Esophagus squamous epithelium (tissue), 5 donors: ENCODE data around the gene ORMDL3. TPM values are rescaled to one million over a fixed set of nuclear protein-coding genes. Genes with fewer than 3 reads are reported as not detected.

Experiments
- DNase-seq: peaks from one replicate; lab custom pipeline; 2025; lab: John Stamatoyannopoulos, UW
- H3K27ac ChIP-seq, 4 donors: fragments of 200-600 bp; sonication (generic); one replicate each; pipeline ENCODE4 v1.5.1; 2016 to 2019; ENCODE audit warnings: mild to moderate bottlenecking in 1 of 4
- H3K27me3 ChIP-seq, 4 donors: fragments of 200-600 bp; sonication (generic); 1 replicate in 3 of 4; 2 replicates in 1 of 4; pipeline versions ENCODE4 v1.5.1 to v1.6.0; 2017 to 2021; ENCODE audit warnings: antibody characterized with exemption in 1 of 4
- H3K36me3 ChIP-seq, 3 donors: fragments of 200-600 bp; sonication (generic); one replicate each; pipeline ENCODE4 v1.5.1; 2016 to 2019
- H3K4me1 ChIP-seq, 3 donors: fragments of 200-600 bp; sonication (generic); one replicate each; pipeline ENCODE4 v1.5.1; 2017 to 2019
- H3K4me3 ChIP-seq, 4 donors: fragments of 200-600 bp; sonication (generic); 1 replicate in 3 of 4; 2 replicates in 1 of 4; pipeline ENCODE4 v1.5.1; 2016 to 2019; ENCODE audit warnings: mild to moderate bottlenecking in 2 of 4, moderate library complexity in 1 of 4
- H3K9me3 ChIP-seq, 3 donors: fragments of 200-600 bp; sonication (generic); one replicate each; pipeline ENCODE4 v1.5.1; 2016 to 2019
- CTCF ChIP-seq, 6 experiments: fragments of 450-650 bp in 4 of 6; fragments of 200-600 bp in 2 of 6; sonication (generic) in 2 of 6; IDR thresholded peaks; one replicate each; pipeline ENCODE4 v1.5.1; 2016 to 2019; ENCODE audit warnings: antibody characterized with exemption in 6 of 6, mild to moderate bottlenecking in 4 of 6, moderate library complexity in 4 of 6
- POLR2A ChIP-seq, 4 donors: fragments of 450-650 bp; IDR thresholded peaks; one replicate each; pipeline ENCODE4 v1.6.1; 2017; ENCODE audit warnings: antibody characterized with exemption in 4 of 4, mild to moderate bottlenecking in 4 of 4, moderate library complexity in 3 of 4
- WGBS, 2 donors: methylation state at CpG; one replicate each; pipeline ENCODE4 v1.1.5; 2018; 5-methylcytosine and 5-hydroxymethylcytosine counted together
- intact Hi-C: fragments of 100-400 bp; cut with DNase I; formaldehyde crosslinking; loops from one replicate; pipeline ENCODE4 v1.15.0; 2022
- total RNA-seq, 4 donors: library from RNA; depleted of rRNA; stranded (reverse); fragments of >200 nt; gene quantifications; one replicate each; pipeline ENCODE4 v1.1.0, GENCODE V29; 2016
- donor health status: DM: yes; HTN: yes; CAD: no.

Gene ORMDL3
- total RNA-seq, 4 donors from 2014 or later, result 13.6 to 35.2 (median 31.2) TPM

GRCh38 chr17:39966771-39967170 is 39.4 kb upstream of the ORMDL3 start:
- peaks cover 0 to 44% (median 0%) of the 10 kb centered on the region in 4 donors for H3K27me3 ChIP-seq
- intact Hi-C loops, result no loop called here
- DNase-seq, result no peak

GRCh38 chr17:39965017-39965699 is 37.8 kb upstream of the ORMDL3 start:
- whole genome bisulfite sequencing, 2 donors, result 66 to 69% methylated on average over 8 of the region's 8 CpGs
- Histone ChIP-seq H3K27me3 (peaks cover 0 to 32% (median 0%) of the 10 kb centered on the region in 4 donors), H3K4me1 (no peaks in the 10 kb centered on the region), H3K4me3 (no peak overlapping the region), H3K27ac (no peak overlapping the region), H3K9me3 (no peaks in the 10 kb centered on the region), H3K36me3 (no peaks in the 10 kb centered on the region)
- no peak for TF ChIP-seq CTCF (IDR thresholded peaks at IDR 0.05)
- TF ChIP-seq POLR2A (IDR thresholded peaks at IDR 0.05), result no peak
- DNase-seq, result no peak
- intact Hi-C loops, result no loop called here

More at GRCh38 chr17:39966771-39967170, 39.4 kb upstream of the ORMDL3 start:
- H3K9me3 ChIP-seq, result no peaks in the 10 kb centered on the region
- H3K27ac ChIP-seq, result peak overlapping the region in 1 of 4 donors; percentile 44
- TF ChIP-seq CTCF (IDR thresholded peaks at IDR 0.05), result no peak
- no peak for TF ChIP-seq POLR2A (IDR thresholded peaks at IDR 0.05)
- WGBS, 2 donors, result 73 to 82% methylated on average over 5 to 6 of the region's 6 CpGs
- no peaks in the 10 kb centered on the region for H3K4me1 ChIP-seq
- H3K4me3 ChIP-seq, result no peak overlapping the region
- H3K36me3 ChIP-seq, result no peaks in the 10 kb centered on the region

- Histone ChIP-seq H3K4me3 (no peak overlapping the region), H3K27ac (no peak overlapping the region), H3K4me1 (peaks cover 0 to 5% (median 0%) of the 10 kb centered on the region in 3 donors), H3K27me3 (peaks cover 0 to 25% (median 0%) of the 10 kb centered on the region in 4 donors), H3K9me3 (no peaks in the 10 kb centered on the region), H3K36me3 (no peaks in the 10 kb centered on the region)
- 47 to 60% methylated on average over 4 of the region's 6 CpGs for whole genome bisulfite sequencing, 2 donors
- intact Hi-C loops, result no loop called here
- DNase-seq, result no peak
- TF ChIP-seq POLR2A (IDR thresholded peaks at IDR 0.05) (no peak), CTCF (IDR thresholded peaks at IDR 0.05) (no peak)
Observed at GRCh38 chr17:39963829-39964228, 36.4 kb upstream of the ORMDL3 start.

GRCh38 chr17:39962642-39963220 is 35.3 kb upstream of the ORMDL3 start, which contains the start of gene GSDMA:
Gene GSDMA, plus strand, starts transcription at chr17:39963004. Its CDS starts 2,684 bp downstream, at chr17:39965688.
- H3K4me3 ChIP-seq, result no peak within 1 kb of the TSS
- 35% methylated on average over 3 of the region's 6 CpGs; no CpG with 5 or more reads in 1 of the 2 donors for WGBS, 2 donors
- DNase-seq, result no peak
- no peaks in the 10 kb centered on the region for H3K9me3 ChIP-seq
- H3K27ac ChIP-seq, result no peak within 1 kb of the TSS
- H3K27me3 ChIP-seq, result peaks cover 0 to 25% (median 0%) of the 10 kb centered on the region in 4 donors
- H3K4me1 ChIP-seq, result peaks cover 0 to 5% (median 0%) of the 10 kb centered on the region in 3 donors
- intact Hi-C loops, result no loop called here
- H3K36me3 ChIP-seq, result no peaks in the 10 kb centered on the region
- no peak for TF ChIP-seq POLR2A (IDR thresholded peaks at IDR 0.05)
- no peak for TF ChIP-seq CTCF (IDR thresholded peaks at IDR 0.05)

- Histone ChIP-seq H3K36me3 (no peaks in the 10 kb centered on the region), H3K27ac (no peak overlapping the region), H3K27me3 (peaks cover 0 to 22% (median 0%) of the 10 kb centered on the region in 4 donors), H3K4me3 (no peak overlapping the region), H3K9me3 (no peaks in the 10 kb centered on the region), H3K4me1 (peaks cover 0 to 5% (median 0%) of the 10 kb centered on the region in 3 donors)
- no peak for DNase-seq
- TF ChIP-seq CTCF (IDR thresholded peaks at IDR 0.05), result no peak
- TF ChIP-seq POLR2A (IDR thresholded peaks at IDR 0.05), result no peak
- intact Hi-C loops, result no loop called here
- WGBS, 2 donors, result 38 to 50% methylated on average over 8 of the region's 8 CpGs
Observed at GRCh38 chr17:39960524-39961041, 33.2 kb upstream of the ORMDL3 start.
